Measurements from ENCODE around the gene TMEM45B. TPM values are rescaled to one million over a fixed set of nuclear protein-coding genes. Genes with fewer than 3 reads are reported as not detected.

Gene TMEM45B
- polyA plus RNA-seq, 1 donor from 2014 or later: not detected

DNA sequence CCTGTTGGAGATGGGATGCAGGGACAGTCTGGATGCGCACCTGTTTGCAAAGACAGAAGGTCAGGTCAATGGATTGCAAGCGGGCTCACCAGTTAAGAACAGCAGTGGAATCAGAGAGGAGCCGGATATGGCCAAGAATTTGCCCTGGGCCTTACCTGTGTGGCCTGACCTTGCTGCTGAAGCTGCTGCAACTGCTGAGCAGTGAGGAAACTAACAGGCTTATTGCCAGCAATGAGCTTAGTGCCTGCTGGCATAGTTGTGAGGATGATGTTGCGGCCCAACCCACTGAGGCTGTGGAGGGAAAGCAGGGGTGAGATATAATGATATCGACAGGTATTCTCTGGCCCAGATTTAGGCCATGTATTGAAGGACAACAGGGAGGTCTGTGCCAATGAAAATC lies 49.2 kb downstream of the TMEM45B start:
- Histone ChIP-seq H3K4me3 (ENCODE audit: low read length) (no peak overlapping the region), H3F3A (ENCODE audit: insufficient read depth, low read length, poor library complexity, severe bottlenecking) (no peaks in the 10 kb centered on the region), H3K79me2 (replicated peaks; ENCODE audit: insufficient read depth, low read length) (no peaks in the 10 kb centered on the region), H3K9me3 (ENCODE audit: low read length) (no peaks in the 10 kb centered on the region), H3K9ac (ENCODE audit: low read length) (no peak overlapping the region), H3K27ac (ENCODE audit: low read length) (no peak overlapping the region), H3K4me2 (ENCODE audit: low read length) (no peak overlapping the region), H4K20me1 (ENCODE audit: insufficient read depth) (no peaks in the 10 kb centered on the region), H2AFZ (ENCODE audit: low read depth, low read length) (no peak overlapping the region), H3K36me3 (ENCODE audit: insufficient read depth, low read length) (peaks cover 8% of the 10 kb centered on the region), H3K27me3 (ENCODE audit: insufficient read depth, low read depth, low read length) (no peaks in the 10 kb centered on the region), H3K9me2 (ENCODE audit: insufficient read depth, low read length) (no peaks in the 10 kb centered on the region)
- TF ChIP-seq POLR2AphosphoS5 (IDR thresholded peaks at IDR 0.05): no peak

DNA sequence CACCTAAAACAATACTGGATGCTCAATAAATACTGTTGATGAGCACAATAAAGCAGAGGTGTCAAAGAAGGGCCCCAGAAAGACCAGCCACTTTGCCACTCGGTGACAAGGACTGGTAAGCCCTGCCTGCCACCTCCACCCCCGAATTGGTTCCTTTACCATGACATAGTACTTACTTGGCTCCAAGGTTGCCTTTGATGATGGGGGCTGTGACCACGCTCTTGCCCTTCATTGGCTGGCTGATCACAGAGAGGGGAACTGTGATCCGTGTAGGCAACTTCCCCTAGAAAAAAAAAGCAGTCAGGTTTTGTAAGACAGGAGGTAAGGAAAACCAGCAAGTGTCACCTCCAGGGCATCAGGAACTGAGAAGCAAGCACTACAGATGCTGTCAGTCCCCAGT lies 50.1 kb downstream of the TMEM45B start:
- TF ChIP-seq EZH2 (IDR thresholded peaks at IDR 0.05; ENCODE audit: borderline replicate concordance, insufficient read depth, low read length, poor library complexity, severe bottlenecking) (no peak), CTCF (IDR thresholded peaks at IDR 0.05; ENCODE audit: poor library complexity, severe bottlenecking) (no peak), TAF1 (IDR thresholded peaks at IDR 0.05; ENCODE audit: low read depth) (no peak), EP300 (conservative IDR thresholded peaks at IDR 0.05; ENCODE audit: poor library complexity, severe bottlenecking) (no peak), MXI1 (conservative IDR thresholded peaks at IDR 0.05; ENCODE audit: poor library complexity, severe bottlenecking) (no peak), RAD21 (conservative IDR thresholded peaks at IDR 0.05) (no peak), SMC3 (conservative IDR thresholded peaks at IDR 0.05; ENCODE audit: poor library complexity) (no peak), POLR2AphosphoS5 (IDR thresholded peaks at IDR 0.05) (no peak)
- TF ChIP-seq, protein P1, sequence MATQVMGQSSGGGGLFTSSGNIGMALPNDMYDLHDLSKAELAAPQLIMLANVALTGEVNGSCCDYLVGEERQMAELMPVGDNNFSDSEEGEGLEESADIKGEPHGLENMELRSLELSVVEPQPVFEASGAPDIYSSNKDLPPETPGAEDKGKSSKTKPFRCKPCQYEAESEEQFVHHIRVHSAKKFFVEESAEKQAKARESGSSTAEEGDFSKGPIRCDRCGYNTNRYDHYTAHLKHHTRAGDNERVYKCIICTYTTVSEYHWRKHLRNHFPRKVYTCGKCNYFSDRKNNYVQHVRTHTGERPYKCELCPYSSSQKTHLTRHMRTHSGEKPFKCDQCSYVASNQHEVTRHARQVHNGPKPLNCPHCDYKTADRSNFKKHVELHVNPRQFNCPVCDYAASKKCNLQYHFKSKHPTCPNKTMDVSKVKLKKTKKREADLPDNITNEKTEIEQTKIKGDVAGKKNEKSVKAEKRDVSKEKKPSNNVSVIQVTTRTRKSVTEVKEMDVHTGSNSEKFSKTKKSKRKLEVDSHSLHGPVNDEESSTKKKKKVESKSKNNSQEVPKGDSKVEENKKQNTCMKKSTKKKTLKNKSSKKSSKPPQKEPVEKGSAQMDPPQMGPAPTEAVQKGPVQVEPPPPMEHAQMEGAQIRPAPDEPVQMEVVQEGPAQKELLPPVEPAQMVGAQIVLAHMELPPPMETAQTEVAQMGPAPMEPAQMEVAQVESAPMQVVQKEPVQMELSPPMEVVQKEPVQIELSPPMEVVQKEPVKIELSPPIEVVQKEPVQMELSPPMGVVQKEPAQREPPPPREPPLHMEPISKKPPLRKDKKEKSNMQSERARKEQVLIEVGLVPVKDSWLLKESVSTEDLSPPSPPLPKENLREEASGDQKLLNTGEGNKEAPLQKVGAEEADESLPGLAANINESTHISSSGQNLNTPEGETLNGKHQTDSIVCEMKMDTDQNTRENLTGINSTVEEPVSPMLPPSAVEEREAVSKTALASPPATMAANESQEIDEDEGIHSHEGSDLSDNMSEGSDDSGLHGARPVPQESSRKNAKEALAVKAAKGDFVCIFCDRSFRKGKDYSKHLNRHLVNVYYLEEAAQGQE (IDR thresholded peaks at IDR 0.05; ENCODE audit: borderline replicate concordance): no peak
- H3K36me3 ChIP-seq (ENCODE audit: insufficient read depth, low read length): peaks cover 11% of the 10 kb centered on the region
- H3K4me3 ChIP-seq (ENCODE audit: low read length): no peak overlapping the region
- no peaks in the 10 kb centered on the region for H4K20me1 ChIP-seq (ENCODE audit: insufficient read depth)
- H3F3A ChIP-seq (ENCODE audit: insufficient read depth, low read length, poor library complexity, severe bottlenecking): no peaks in the 10 kb centered on the region
- H3K9me2 ChIP-seq (ENCODE audit: insufficient read depth, low read length): no peaks in the 10 kb centered on the region
- no peak overlapping the region for H3K4me2 ChIP-seq (ENCODE audit: low read length)
- no peaks in the 10 kb centered on the region for H3K27me3 ChIP-seq (ENCODE audit: insufficient read depth, low read depth, low read length)
- no peaks in the 10 kb centered on the region for H3K9me3 ChIP-seq (ENCODE audit: low read length)
- no peak overlapping the region for H3K9ac ChIP-seq (ENCODE audit: low read length)
- no peak overlapping the region for H2AFZ ChIP-seq (ENCODE audit: low read depth, low read length)
- no peaks in the 10 kb centered on the region for H3K79me2 ChIP-seq (replicated peaks; ENCODE audit: insufficient read depth, low read length)
- H3K27ac ChIP-seq (ENCODE audit: low read length): no peak overlapping the region

DNA sequence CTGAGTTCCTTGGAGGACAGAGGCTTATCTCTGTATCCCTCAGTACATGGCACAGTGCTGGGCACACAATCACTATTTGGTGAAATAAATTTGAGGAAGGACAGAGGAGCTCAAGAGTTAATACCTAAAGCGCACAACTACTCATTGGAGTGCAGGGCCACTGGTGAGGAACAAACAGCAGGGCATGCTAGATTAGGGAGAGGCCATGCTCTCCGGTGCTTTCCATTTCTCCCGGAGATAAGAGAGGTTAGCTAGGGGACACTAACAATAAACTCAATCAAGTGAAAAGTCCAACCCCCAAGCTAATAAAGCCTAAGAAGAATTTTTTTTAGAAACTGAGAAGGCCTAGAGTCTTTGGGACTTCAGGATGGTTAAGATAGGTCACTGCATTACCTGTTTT lies 50.7 kb downstream of the TMEM45B start:
- no peak overlapping the region for H3K27ac ChIP-seq (ENCODE audit: low read length)
- H4K20me1 ChIP-seq (ENCODE audit: insufficient read depth): no peaks in the 10 kb centered on the region
- no peaks in the 10 kb centered on the region for H3F3A ChIP-seq (ENCODE audit: insufficient read depth, low read length, poor library complexity, severe bottlenecking)
- no peak overlapping the region for H3K9ac ChIP-seq (ENCODE audit: low read length)
- no peak overlapping the region for H2AFZ ChIP-seq (ENCODE audit: low read depth, low read length)
- no peak overlapping the region for H3K4me2 ChIP-seq (ENCODE audit: low read length)
- H3K27me3 ChIP-seq (ENCODE audit: insufficient read depth, low read depth, low read length): no peaks in the 10 kb centered on the region
- no peaks in the 10 kb centered on the region for H3K9me3 ChIP-seq (ENCODE audit: low read length)
- H3K79me2 ChIP-seq (replicated peaks; ENCODE audit: insufficient read depth, low read length): no peaks in the 10 kb centered on the region
- no peaks in the 10 kb centered on the region for H3K9me2 ChIP-seq (ENCODE audit: insufficient read depth, low read length)
- H3K36me3 ChIP-seq (ENCODE audit: insufficient read depth, low read length): peaks cover 11% of the 10 kb centered on the region
- no peak overlapping the region for H3K4me3 ChIP-seq (ENCODE audit: low read length)
- TF ChIP-seq EZH2 (IDR thresholded peaks at IDR 0.05; ENCODE audit: borderline replicate concordance, insufficient read depth, low read length, poor library complexity, severe bottlenecking): no peak
- no peak for TF ChIP-seq EP300 (conservative IDR thresholded peaks at IDR 0.05; ENCODE audit: poor library complexity, severe bottlenecking)
- no peak for TF ChIP-seq RAD21 (conservative IDR thresholded peaks at IDR 0.05)
- TF ChIP-seq TAF1 (IDR thresholded peaks at IDR 0.05; ENCODE audit: low read depth): no peak
- TF ChIP-seq MXI1 (conservative IDR thresholded peaks at IDR 0.05; ENCODE audit: poor library complexity, severe bottlenecking): no peak
- TF ChIP-seq, protein P1 (IDR thresholded peaks at IDR 0.05; ENCODE audit: borderline replicate concordance): no peak
- no peak for TF ChIP-seq CTCF (IDR thresholded peaks at IDR 0.05; ENCODE audit: poor library complexity, severe bottlenecking)
- no peak for TF ChIP-seq POLR2AphosphoS5 (IDR thresholded peaks at IDR 0.05)
